K562 (cell line): ENCODE data around the gene PAEP. TPM values are rescaled to one million over a fixed set of nuclear protein-coding genes. Genes with fewer than 3 reads are reported as not detected.
"Not testable (repeated sequence)": the region's sequence is repeated elsewhere in the genome, so short reads cannot be mapped to it uniquely, and the experiment has no call there.

Experiments
- ATAC-seq: fragments of 200-7000 bp; cut with Tn5 transposase; 3 replicates; pipeline ENCODE4 v1.9.1; 2020; ENCODE audit warnings: moderate library complexity
- BruUV-seq: library from RNA; stranded (reverse); fragments of 400-500 nt; replicated peaks from 2 replicates; lab custom pipeline; 2021; lab: Mats Ljungman, UMichigan
- CTCF ChIA-PET: fragments of 300-600 bp; formaldehyde crosslinking; extraction: SDS; loops from one replicate; lab custom pipeline; 2021; ENCODE audit warnings: low intra/inter-chr PET ratio; lab: Yijun Ruan, JAX
- POLR2A ChIA-PET: fragments of 300-600, 350-650 bp; sonication (Branson Sonifier 250); formaldehyde crosslinking; extraction: SDS; loops from one replicate; lab custom pipeline; 2021; ENCODE audit warnings: antibody characterized with exemption, inconsistent platforms; lab: Yijun Ruan, JAX
- DNase-seq, 4 experiments: peaks; one replicate each; pipeline versions ENCODE4 v3.0.0 to v3.0.0-alpha.2; 2011 to 2018; ENCODE audit warnings: low spot score in 3 of 4, mixed read lengths in 3 of 4; ENCODE audit errors: extremely low read depth in 1 of 4
- FAIRE-seq: peaks from 2 replicates; lab custom pipeline; 2011; peaks lifted over from hg19 to GRCh38; lab: Jason Lieb, UNC
- H2AFZ ChIP-seq: 2 replicates; pipeline ENCODE4 v1.6.0; 2011; ENCODE audit warnings: low read depth, low read length, control low read depth, inconsistent platforms
- H3K27ac ChIP-seq: fragments of 200-600 bp; 3 replicates; pipeline ENCODE4 v1.8.0; 2011; ENCODE audit warnings: low read depth, mild to moderate bottlenecking, control low read depth, inconsistent platforms, low read length, moderate library complexity, mixed read lengths; ENCODE audit errors: extremely low read depth
- H3K27me3 ChIP-seq, 2 experiments: fragments of 300-600 bp in 1 of 2; 2 replicates in 1 of 2; 3 replicates in 1 of 2; pipeline versions ENCODE4 v1.6.0 to v1.8.0; 2011; ENCODE audit warnings: inconsistent platforms in 2 of 2, low read length in 2 of 2, mild to moderate bottlenecking in 1 of 2, mixed read lengths in 1 of 2, moderate library complexity in 1 of 2; ENCODE audit not compliant: control insufficient read depth in 2 of 2, insufficient read depth in 2 of 2
- H3K36me3 ChIP-seq: fragments of 300-600 bp; 3 replicates; pipeline ENCODE4 v1.8.0; 2011; ENCODE audit warnings: mild to moderate bottlenecking, low read length, inconsistent platforms; ENCODE audit not compliant: control insufficient read depth, insufficient read depth
- H3K4me1 ChIP-seq, 2 experiments: fragments of 200-600 bp in 1 of 2; replicated peaks in 1 of 2; 2 replicates in 1 of 2; 3 replicates in 1 of 2; pipeline versions ENCODE4 v1.5.1 to v1.8.0; 2011; ENCODE audit warnings: inconsistent platforms in 2 of 2, low read length in 2 of 2, mild to moderate bottlenecking in 1 of 2, mixed read lengths in 1 of 2, moderate library complexity in 1 of 2; ENCODE audit not compliant: control insufficient read depth in 2 of 2, insufficient read depth in 2 of 2
- H3K4me2 ChIP-seq: 2 replicates; pipeline ENCODE4 v1.6.1; 2011; ENCODE audit warnings: low read length, control low read depth, inconsistent platforms, mixed read lengths; ENCODE audit not compliant: insufficient read depth
- H3K4me3 ChIP-seq: fragments of 200-600 bp; sonication (generic), shearing (Covaris generic); 2 replicates; pipeline ENCODE4 v1.5.1; 2016; ENCODE audit warnings: control low read depth, inconsistent platforms
- H3K79me2 ChIP-seq: fragments of 200-600 bp; 3 replicates; pipeline ENCODE4 v1.8.0; 2011; ENCODE audit warnings: low read length, inconsistent platforms; ENCODE audit not compliant: control insufficient read depth, insufficient read depth
- H3K9ac ChIP-seq, 2 experiments: 2 replicates each; pipeline versions ENCODE4 v1.6.0 to v1.6.1; 2011; ENCODE audit warnings: low read depth in 2 of 2, low read length in 2 of 2, control low read depth in 1 of 2, inconsistent platforms in 1 of 2, mild to moderate bottlenecking in 1 of 2, mixed read lengths in 1 of 2; ENCODE audit not compliant: insufficient read depth in 1 of 2
- H3K9me1 ChIP-seq: one replicate; pipeline ENCODE4 v1.6.0; 2011; ENCODE audit warnings: inconsistent platforms, mild to moderate bottlenecking, low read length, moderate library complexity; ENCODE audit not compliant: control insufficient read depth, insufficient read depth
- H3K9me3 ChIP-seq: replicated peaks from 2 replicates; pipeline ENCODE4 v1.5.1; 2011; ENCODE audit warnings: low read depth, low read length, inconsistent platforms; ENCODE audit not compliant: control insufficient read depth, insufficient read depth
- H4K20me1 ChIP-seq: replicated peaks from 2 replicates; pipeline ENCODE4 v1.6.1; 2011; ENCODE audit warnings: low read length, inconsistent platforms, mixed read lengths; ENCODE audit not compliant: control insufficient read depth, insufficient read depth
- ARID1B ChIP-seq: fragments of 450-650 bp; IDR thresholded peaks from 2 replicates; pipeline ENCODE4 v1.6.1; 2016; ENCODE audit warnings: antibody characterized with exemption, mild to moderate bottlenecking, inconsistent platforms
- CBX8 ChIP-seq: fragments of 200-600 bp; sonication (generic); IDR thresholded peaks from 2 replicates; pipeline ENCODE4 v1.6.1; 2012; ENCODE audit warnings: borderline replicate concordance, mixed run types, low read depth, mild to moderate bottlenecking, moderate library complexity, mixed read lengths, low read length, control low read depth, inconsistent platforms; ENCODE audit not compliant: poor library complexity, severe bottlenecking; ENCODE audit errors: extremely low read depth
- FOSL1 ChIP-seq: fragments of 200-800 bp; sonication (Bioruptor generic); conservative IDR thresholded peaks from 2 replicates; pipeline ENCODE4 v1.6.1; 2016; ENCODE audit warnings: missing genetic modification characterization, missing compliant biosample characterization
- HDAC6 ChIP-seq: IDR thresholded peaks from 2 replicates; pipeline ENCODE4 v1.6.1; 2012; ENCODE audit warnings: low read depth, mild to moderate bottlenecking, control low read depth, inconsistent platforms, low read length, moderate library complexity
- JUN ChIP-seq, 2 experiments: sonication (generic) in 1 of 2; formaldehyde crosslinking in 1 of 2; IDR thresholded peaks; 2 replicates each; pipeline versions ENCODE4 v1.6.1 to v1.8.0; 2012 to 2022; ENCODE audit warnings: borderline replicate concordance in 2 of 2, mild to moderate bottlenecking in 2 of 2, improper control_type of control experiment in 1 of 2, low read depth in 1 of 2, low read length in 1 of 2, missing genetic modification reagents in 1 of 2
- JUND ChIP-seq, 2 experiments: IDR thresholded peaks; 2 replicates in 1 of 2; 3 replicates in 1 of 2; pipeline ENCODE4 v1.6.1; 2011; ENCODE audit warnings: borderline replicate concordance in 2 of 2, low read depth in 2 of 2, low read length in 2 of 2, improper control_type of control experiment in 1 of 2, missing biosample characterization in 1 of 2, missing genetic modification characterization in 1 of 2, missing genetic modification reagents in 1 of 2
- LEF1 ChIP-seq: fragments of 450-650 bp; IDR thresholded peaks from 2 replicates; pipeline ENCODE4 v1.6.1; 2016; ENCODE audit warnings: mild to moderate bottlenecking
- MYC ChIP-seq, 2 experiments: fragments of 250-450 bp in 1 of 2; sonication (Bioruptor Pico) in 1 of 2; IDR thresholded peaks; 2 replicates each; pipeline versions ENCODE4 v1.5.1 to v1.6.1; 2012 to 2021; ENCODE audit warnings: low read depth in 2 of 2, borderline replicate concordance in 1 of 2, improper control_type of control experiment in 1 of 2, low read length in 1 of 2, mild to moderate bottlenecking in 1 of 2, moderate library complexity in 1 of 2
- NFIC ChIP-seq: fragments of 450-650 bp; IDR thresholded peaks from 2 replicates; pipeline ENCODE4 v1.6.1; 2017; ENCODE audit warnings: mild to moderate bottlenecking, inconsistent platforms
- PHF21A ChIP-seq: fragments of 450-650 bp; IDR thresholded peaks from 2 replicates; pipeline ENCODE4 v1.6.1; 2017; ENCODE audit warnings: low read depth, borderline replicate concordance
- POLR3G ChIP-seq: IDR thresholded peaks from 2 replicates; pipeline ENCODE4 v1.6.1; 2011; ENCODE audit not compliant: insufficient read length, insufficient replicate concordance; ENCODE audit errors: extremely low read depth
- RBFOX2 ChIP-seq: fragments of 200-400 bp; formaldehyde crosslinking; IDR thresholded peaks from 2 replicates; pipeline ENCODE4 v1.6.1; 2017; ENCODE audit warnings: low read depth, mild to moderate bottlenecking, low read length, moderate library complexity
- SMAD1 ChIP-seq: fragments of 150-350 bp; IDR thresholded peaks from 2 replicates; pipeline ENCODE4 v1.6.1; 2014; ENCODE audit warnings: low read length, low read depth; ENCODE audit not compliant: partially characterized antibody
- SMARCA4 ChIP-seq: fragments of 450-650 bp; IDR thresholded peaks from 2 replicates; pipeline ENCODE4 v1.6.1; 2016
- SMARCB1 ChIP-seq: IDR thresholded peaks from 2 replicates; pipeline ENCODE4 v1.6.1; 2011; ENCODE audit warnings: improper control_type of control experiment, low read depth; ENCODE audit not compliant: insufficient read length
- XRCC4 ChIP-seq: IDR thresholded peaks from one replicate; pipeline ENCODE4 v1.6.1; 2011; ENCODE audit not compliant: insufficient read depth, insufficient read length; ENCODE audit errors: extremely low read depth
- ZNF184 ChIP-seq: sonication (generic); formaldehyde crosslinking; IDR thresholded peaks from 2 replicates; pipeline ENCODE4 v1.5.0; 2020; ENCODE audit warnings: missing genetic modification reagents
- ZNF354B ChIP-seq: fragments of 250-450 bp; sonication (Bioruptor Pico); IDR thresholded peaks from 2 replicates; pipeline ENCODE4 v1.4.0; 2020
- WGBS: fragments of 100-300 bp; shearing (Covaris generic); methylation state at CpG from one replicate; pipeline ENCODE4 v1.1.6; 2016; ENCODE audit warnings: low coverage, mixed read lengths; ENCODE audit not compliant: insufficient coverage; ENCODE audit errors: missing lambda C conversion rate; 5-methylcytosine and 5-hydroxymethylcytosine counted together
- in situ Hi-C: fragments of 300-500 bp; cut with MboI; formaldehyde crosslinking; loops from 4 replicates; pipeline ENCODE4 v1.15.0; 2018; ENCODE audit warnings: inconsistent platforms, mixed read lengths
- intact Hi-C: fragments of 100-400 bp; cut with micrococcal nuclease; formaldehyde crosslinking; loops from 2 replicates; pipeline ENCODE4 v1.14.2; 2022
- polyA plus RNA-seq, 8 experiments: library from polyadenylated mRNA; depleted of rRNA in 4 of 8; stranded (reverse) in 5 of 8; unstranded in 3 of 8; fragments of >200 nt; fragmentation: Nextera tagmentation in 2 of 8; fragmentation: Illumina TruSeq in 1 of 8; extraction: Ambion mirVana in 2 of 8; extraction: Trizol in 1 of 8; gene quantifications; 2 replicates each; pipeline versions ENCODE4 v1.2.1 to v1.2.3, GENCODE V29; 2011 to 2014; ENCODE audit warnings: inconsistent platforms in 1 of 8, missing spikeins in 1 of 8
- total RNA-seq, 7 experiments: library from RNA; depleted of rRNA in 6 of 7; stranded (reverse); fragments of >200 nt in 6 of 7; fragmentation: Illumina TruSeq in 2 of 7; extraction: Trizol in 2 of 7; gene quantifications; 2 replicates each; pipeline versions ENCODE4 v1.2.1 to v1.2.3, GENCODE V29; 2011 to 2021; ENCODE audit warnings: low replicate concordance in 1 of 7
- TF ChIP-seq, protein P1 (sequence below), 2 experiments: fragments of 450-650 bp in 1 of 2; sonication (generic) in 1 of 2; formaldehyde crosslinking in 1 of 2; IDR thresholded peaks in 1 of 2; conservative IDR thresholded peaks in 1 of 2; 2 replicates each; pipeline versions ENCODE4 v1.6.1 to v1.8.1; 2016 to 2023; ENCODE audit warnings: mild to moderate bottlenecking in 2 of 2, moderate library complexity in 2 of 2, inconsistent platforms in 1 of 2, missing genetic modification reagents in 1 of 2

The PAEP gene
- total and polyA plus RNA-seq, 9 of the 15 experiments (the other 6 are each of a cell fraction or from before 2014, with no cell fraction given): 0.22 to 4.5 (median 0.58) TPM

DNA sequence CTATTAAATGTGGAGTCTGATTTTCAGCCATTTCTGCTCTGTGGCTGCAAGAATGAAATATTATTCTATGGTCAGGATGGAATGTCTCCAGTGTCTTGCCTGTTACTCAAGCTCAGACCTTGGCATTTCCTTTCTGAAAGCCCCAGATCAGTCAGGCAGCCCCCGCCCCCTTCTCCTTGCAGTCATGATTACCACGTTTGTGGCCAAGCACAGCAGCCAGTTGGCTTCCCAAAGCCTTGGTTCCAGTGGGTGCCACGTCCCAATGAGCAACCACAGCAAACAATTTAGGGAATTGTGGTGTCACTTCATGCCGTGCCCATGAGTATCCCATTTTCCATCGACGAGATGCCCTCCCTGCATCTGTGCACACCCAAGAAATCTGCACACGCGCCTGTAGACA lies 25.3 kb upstream of the PAEP start (continued):
- TF ChIP-seq SMARCB1 (no peak), ZNF354B (CRISPR knock-in tag) (no peak), MYC (IDR thresholded peaks at IDR 0.05; ENCODE audit: low read depth, low read length) (no peak), MYC (CRISPR knock-in tag; IDR thresholded peaks at IDR 0.05; ENCODE audit: borderline replicate concordance, low read depth) (no peak), XRCC4 (no peak), RBFOX2 (no peak), PHF21A (no peak), ZNF184 (no peak), POLR3G (no peak), SMAD1 (no peak), HDAC6 (no peak), CBX8 (no peak), LEF1 (no peak)

GRCh38 chr9:135543262-135543894 lies 18.2 kb upstream of the PAEP start:
- CTCF ChIA-PET; in situ Hi-C loops; H4K20me1 ChIP-seq; ATAC-seq; H3K27ac ChIP-seq; H2AFZ ChIP-seq; H3K4me1 ChIP-seq; BruUV-seq; H3K36me3 ChIP-seq; H3K9me1 ChIP-seq; DNase-seq; H3K4me2 ChIP-seq; H3K4me3 ChIP-seq; intact Hi-C loops; H3K9ac ChIP-seq; H3K79me2 ChIP-seq; H3K9me3 ChIP-seq; TF ChIP-seq JUND (tag; IDR thresholded peaks at IDR 0.05; ENCODE audit: borderline replicate concordance, low read depth, low read length); JUN (CRISPR knock-in tag; IDR thresholded peaks at IDR 0.05; ENCODE audit: borderline replicate concordance): not testable (repeated sequence)
- WGBS: 2% methylated on average over 5 of the region's 8 CpGs
- FAIRE-seq: peak; percentile 78
- POLR2A ChIA-PET: interaction anchor here (0.7 kb wide), 1 partner anchor 237 kb away, joined by 3 read pairs; no protein-coding TSS in a partner anchor
- peaks cover 8 to 44% of the 10 kb centered on the region in 2 experiments for H3K27me3 ChIP-seq
- TF ChIP-seq JUND (IDR thresholded peaks at IDR 0.05; ENCODE audit: borderline replicate concordance, low read depth, low read length) (peak; percentile 24; the same call in 1 of the 2 replicates), NFIC (peak; percentile 39; the same call in 1 of the 2 replicates), JUN (IDR thresholded peaks at IDR 0.05; ENCODE audit: borderline replicate concordance, low read depth, low read length) (0 out of 2 replicates have a peak, but pooled peaks have one; percentile 14), ARID1B (peak; percentile 30; the same call in 1 of the 2 replicates), FOSL1 (peak; percentile 47; the same call in 1 of the 2 replicates), SMARCA4 (peak; percentile 21; the same call in 1 of the 2 replicates)
- TF ChIP-seq, protein P1, sequence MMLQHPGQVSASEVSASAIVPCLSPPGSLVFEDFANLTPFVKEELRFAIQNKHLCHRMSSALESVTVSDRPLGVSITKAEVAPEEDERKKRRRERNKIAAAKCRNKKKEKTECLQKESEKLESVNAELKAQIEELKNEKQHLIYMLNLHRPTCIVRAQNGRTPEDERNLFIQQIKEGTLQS (IDR thresholded peaks at IDR 0.05): peak; percentile 86
- TF ChIP-seq, protein P1 (CRISPR knock-in tag; conservative IDR thresholded peaks at IDR 0.05): not testable (repeated sequence)
